Mesenchymal stem cell (in vitro differentiated cells and primary cell): ENCODE measurements around the gene DYNC2LI1. TPM values are rescaled to one million over a fixed set of nuclear protein-coding genes. Genes with fewer than 3 reads are reported as not detected.

Experiments used
- DNase-seq: peaks from one replicate; pipeline ENCODE4 v3.0.0-alpha.2; 2013
- H2AFZ ChIP-seq: one replicate; pipeline ENCODE4 v1.6.1; 2013; ENCODE audit warnings: low read depth, mild to moderate bottlenecking, control low read depth, inconsistent platforms, low read length, moderate library complexity
- H2AK5ac ChIP-seq: 2 replicates; pipeline ENCODE4 v1.6.1; 2013; ENCODE audit warnings: low read length, moderate library complexity, mild to moderate bottlenecking, inconsistent platforms; ENCODE audit not compliant: severe bottlenecking
- H2BK120ac ChIP-seq: one replicate; pipeline ENCODE4 v1.6.1; 2013; ENCODE audit warnings: low read depth, mild to moderate bottlenecking, inconsistent platforms, low read length, moderate library complexity
- H2BK12ac ChIP-seq, 2 experiments: one replicate each; pipeline ENCODE4 v1.6.1; 2013; ENCODE audit warnings: inconsistent platforms in 2 of 2, low read length in 2 of 2, mild to moderate bottlenecking in 2 of 2, moderate library complexity in 2 of 2, control low read depth in 1 of 2
- H2BK15ac ChIP-seq: one replicate; pipeline ENCODE4 v1.6.1; 2013; ENCODE audit warnings: mild to moderate bottlenecking, low read depth, inconsistent platforms; ENCODE audit not compliant: poor library complexity, severe bottlenecking
- H2BK5ac ChIP-seq: 2 replicates; pipeline ENCODE4 v1.6.1; 2013; ENCODE audit warnings: low read depth, mild to moderate bottlenecking, low read length, control low read depth, inconsistent platforms; ENCODE audit not compliant: poor library complexity, severe bottlenecking
- H3K14ac ChIP-seq, 2 experiments: one replicate each; pipeline ENCODE4 v1.6.1; 2013; ENCODE audit warnings: inconsistent platforms in 2 of 2, low read length in 2 of 2, control low read depth in 1 of 2, mild to moderate bottlenecking in 1 of 2, moderate library complexity in 1 of 2
- H3K18ac ChIP-seq, 2 experiments: one replicate each; pipeline ENCODE4 v1.6.1; 2013; ENCODE audit warnings: inconsistent platforms in 2 of 2, low read length in 2 of 2, control low read depth in 1 of 2, low read depth in 1 of 2, mild to moderate bottlenecking in 1 of 2
- H3K23ac ChIP-seq, 2 experiments: one replicate each; pipeline ENCODE4 v1.6.1; 2013; ENCODE audit warnings: inconsistent platforms in 2 of 2, low read length in 2 of 2, mild to moderate bottlenecking in 2 of 2, moderate library complexity in 2 of 2, control low read depth in 1 of 2
- H3K27ac ChIP-seq: 2 replicates; pipeline ENCODE4 v1.5.1; 2013; ENCODE audit warnings: mild to moderate bottlenecking, moderate library complexity, low read length, control low read depth, inconsistent platforms; ENCODE audit not compliant: poor library complexity, severe bottlenecking
- H3K27me3 ChIP-seq, 2 experiments: 2 replicates each; pipeline versions ENCODE4 v1.6.1 to v1.7.0; 2013; ENCODE audit warnings: low read length in 2 of 2, mild to moderate bottlenecking in 2 of 2, moderate library complexity in 2 of 2, control low read depth in 1 of 2, inconsistent platforms in 1 of 2; ENCODE audit not compliant: control insufficient read depth in 1 of 2, insufficient read depth in 1 of 2
- H3K36me3 ChIP-seq, 2 experiments: 2 replicates each; pipeline versions ENCODE4 v1.6.1 to v1.7.0; 2013; ENCODE audit warnings: low read length in 2 of 2, control low read depth in 1 of 2, inconsistent platforms in 1 of 2, low read depth in 1 of 2, mild to moderate bottlenecking in 1 of 2; ENCODE audit not compliant: insufficient read depth in 2 of 2, control insufficient read depth in 1 of 2
- H3K4ac ChIP-seq, 2 experiments: one replicate each; pipeline ENCODE4 v1.6.1; 2013; ENCODE audit warnings: inconsistent platforms in 2 of 2, low read length in 2 of 2, mild to moderate bottlenecking in 2 of 2, moderate library complexity in 2 of 2, control low read depth in 1 of 2, low read depth in 1 of 2
- H3K4me1 ChIP-seq: 2 replicates; pipeline ENCODE4 v1.6.1; 2013; ENCODE audit warnings: low read depth, low read length, control low read depth; ENCODE audit not compliant: control insufficient read depth, insufficient read depth
- H3K4me2 ChIP-seq: 2 replicates; pipeline ENCODE4 v1.6.1; 2013; ENCODE audit warnings: low read length, mild to moderate bottlenecking, inconsistent platforms; ENCODE audit not compliant: poor library complexity, severe bottlenecking
- H3K4me3 ChIP-seq, 2 experiments: 2 replicates each; pipeline versions ENCODE4 v1.5.1 to v1.7.0; 2013; ENCODE audit warnings: low read length in 2 of 2, mild to moderate bottlenecking in 2 of 2, control low read depth in 1 of 2, low read depth in 1 of 2; ENCODE audit not compliant: insufficient read depth in 1 of 2
- H3K79me1 ChIP-seq: replicated peaks from 2 replicates; pipeline ENCODE4 v1.6.1; 2013; ENCODE audit warnings: mild to moderate bottlenecking, control low read depth, low read length, inconsistent platforms; ENCODE audit not compliant: poor library complexity, severe bottlenecking
- H3K9ac ChIP-seq: 2 replicates; pipeline ENCODE4 v1.7.0; 2013; ENCODE audit warnings: mild to moderate bottlenecking, low read length, moderate library complexity
- H3K9me3 ChIP-seq: 2 replicates; pipeline ENCODE4 v1.7.0; 2013; ENCODE audit warnings: mild to moderate bottlenecking, low read length; ENCODE audit not compliant: control insufficient read depth
- H4K8ac ChIP-seq: one replicate; pipeline ENCODE4 v1.6.1; 2013; ENCODE audit warnings: inconsistent platforms, mild to moderate bottlenecking, low read length, moderate library complexity
- H4K91ac ChIP-seq: one replicate; pipeline ENCODE4 v1.6.1; 2013; ENCODE audit warnings: mild to moderate bottlenecking, low read length, inconsistent platforms
- WGBS: methylation state at CpG from one replicate; pipeline ENCODE4 v1.1.7; 2013; ENCODE audit warnings: mixed read lengths; 5-methylcytosine and 5-hydroxymethylcytosine counted together
- polyA plus RNA-seq, 2 experiments: library from polyadenylated mRNA; stranded (reverse); fragments of 200-250 nt; gene quantifications; one replicate each; pipeline ENCODE4 v1.2.3, GENCODE V29; 2013

The DYNC2LI1 gene
- 20.2 TPM for polyA plus RNA-seq (2013, experiment 1 of 2)
- 20.7 TPM for polyA plus RNA-seq (2013, experiment 2 of 2)

- H2BK120ac ChIP-seq: no peak within 1 kb of the TSS
- H3K18ac ChIP-seq: peak within 1 kb of the TSS in 1 of 2 experiments; percentile 77
- no peaks in the 10 kb centered on the region for H3K9me3 ChIP-seq
- peak within 1 kb of the TSS; percentile 87 for H4K8ac ChIP-seq
- H3K4me1 ChIP-seq: peaks cover 1% of the 10 kb centered on the region
- H2BK5ac ChIP-seq: peak within 1 kb of the TSS; percentile 21
- H2AFZ ChIP-seq: peak within 1 kb of the TSS; percentile 49
- peak; percentile 95 for DNase-seq
- H2BK12ac ChIP-seq: no peak within 1 kb of the TSS
- peaks cover 7 to 17% of the 10 kb centered on the region in 2 experiments for H3K36me3 ChIP-seq
- peaks cover 4% of the 10 kb centered on the region for H3K79me1 ChIP-seq
- H2AK5ac ChIP-seq: peak within 1 kb of the TSS; percentile 44
- H3K23ac ChIP-seq: no peak within 1 kb of the TSS
- H3K27ac ChIP-seq: peak within 1 kb of the TSS; percentile 80
- peak within 1 kb of the TSS; percentile 74 for H3K4me2 ChIP-seq
- peak within 1 kb of the TSS in 1 of 2 experiments; percentile 8 for H3K4ac ChIP-seq
- H4K91ac ChIP-seq: no peak within 1 kb of the TSS
- H3K9ac ChIP-seq: peak within 1 kb of the TSS; percentile 97
- 3% methylated on average over 25 of the region's 31 CpGs for WGBS
- no peaks in the 10 kb centered on the region for H3K27me3 ChIP-seq
- peak within 1 kb of the TSS; percentile 62 to 89 for H3K4me3 ChIP-seq
- H2BK15ac ChIP-seq: no peak within 1 kb of the TSS
- peak within 1 kb of the TSS in 1 of 2 experiments; percentile 30 for H3K14ac ChIP-seq
Observed at GRCh38 chr2:43773876-43774613, at the start of gene DYNC2LI1. Gene DYNC2LI1 (plus strand): TSS chr2:43774039. CDS start chr2:43774139, 100 bp downstream.

DNA sequence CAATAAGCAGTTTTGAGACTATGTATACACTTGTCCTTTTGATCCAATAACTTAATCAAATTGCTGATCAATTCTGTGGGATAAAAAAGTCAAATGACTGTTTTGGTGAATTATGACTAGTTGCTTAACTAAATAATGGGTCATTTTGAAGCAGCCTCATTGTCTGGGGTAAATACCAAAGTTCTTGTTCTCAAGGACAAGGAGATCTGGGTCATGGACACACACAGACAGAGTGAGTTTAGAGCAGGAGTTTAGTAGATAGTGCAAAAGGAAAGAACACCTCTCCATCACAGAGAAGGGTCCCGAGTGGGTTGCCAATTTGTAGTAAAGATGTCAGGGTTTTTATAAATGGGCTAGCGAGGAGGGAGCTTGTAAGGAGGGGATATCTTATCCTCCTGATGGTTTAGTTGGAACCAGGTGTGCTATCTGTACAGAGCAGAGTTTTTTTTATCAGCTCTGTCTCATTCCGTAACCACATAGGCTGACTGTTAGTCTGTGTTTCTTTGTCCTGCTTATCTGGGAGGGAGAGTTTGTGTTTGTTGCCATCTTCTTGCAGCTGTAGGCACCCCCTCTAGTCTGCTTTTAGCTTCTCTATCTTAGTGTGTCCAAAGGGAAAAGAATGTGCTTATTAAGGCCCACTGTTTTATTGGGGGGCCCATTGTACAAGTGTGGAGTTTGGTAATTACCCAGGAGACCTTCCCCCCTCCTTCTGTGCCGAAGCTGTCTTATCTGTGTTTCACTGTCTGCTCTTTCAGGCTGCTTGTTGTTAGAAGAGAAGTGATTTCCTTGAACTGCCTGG, 48.9 kb upstream of the DYNC2LI1 start:
- peaks cover 3 to 6% of the 10 kb centered on the region in 2 experiments for H3K36me3 ChIP-seq
- H2BK15ac ChIP-seq: no peak overlapping the region
- no peak for DNase-seq
- no peaks in the 10 kb centered on the region for H3K27me3 ChIP-seq
- H3K27ac ChIP-seq: no peak overlapping the region
- H3K4me3 ChIP-seq: no peak overlapping the region
- no peak overlapping the region for H4K91ac ChIP-seq
- H3K9ac ChIP-seq: no peak overlapping the region
- WGBS: 79% methylated on average over 3 of the region's 4 CpGs
- no peak overlapping the region for H2AFZ ChIP-seq
- H3K4me1 ChIP-seq: no peaks in the 10 kb centered on the region
- H4K8ac ChIP-seq: no peak overlapping the region
- H3K23ac ChIP-seq: no peak overlapping the region
- H3K4ac ChIP-seq: no peak overlapping the region
- no peak overlapping the region for H3K4me2 ChIP-seq
- no peaks in the 10 kb centered on the region for H3K9me3 ChIP-seq
- H3K14ac ChIP-seq: no peak overlapping the region
- no peak overlapping the region for H2BK5ac ChIP-seq
- H3K18ac ChIP-seq: peak overlapping the region in 1 of 2 experiments; percentile 40
- no peak overlapping the region for H2BK120ac ChIP-seq
- H2AK5ac ChIP-seq: peak overlapping the region; percentile 10
- H3K79me1 ChIP-seq: no peaks in the 10 kb centered on the region
- no peak overlapping the region for H2BK12ac ChIP-seq

- Histone ChIP-seq H3K14ac (no peak overlapping the region), H3K4me2 (no peak overlapping the region), H2AFZ (no peak overlapping the region), H3K18ac (no peak overlapping the region), H3K9ac (no peak overlapping the region), H2AK5ac (no peak overlapping the region), H3K79me1 (no peaks in the 10 kb centered on the region), H3K9me3 (no peaks in the 10 kb centered on the region), H3K4ac (no peak overlapping the region), H3K27me3 (no peaks in the 10 kb centered on the region), H4K8ac (no peak overlapping the region), H3K4me3 (no peak overlapping the region), H3K4me1 (no peaks in the 10 kb centered on the region), H3K36me3 (peaks cover 3 to 6% of the 10 kb centered on the region in 2 experiments), H2BK15ac (no peak overlapping the region), H3K27ac (no peak overlapping the region), H2BK120ac (no peak overlapping the region), H3K23ac (no peak overlapping the region), H2BK12ac (no peak overlapping the region), H2BK5ac (no peak overlapping the region), H4K91ac (no peak overlapping the region)
- no peak for DNase-seq
- WGBS: 97% methylated on average over 2 of the region's 3 CpGs
Observed at GRCh38 chr2:43725711-43726246, 48.1 kb upstream of the DYNC2LI1 start.
